Endothelial cell of umbilical vein (primary cell): ENCODE data around the gene WDHD1. TPM values are rescaled to one million over a fixed set of nuclear protein-coding genes. Genes with fewer than 3 reads are reported as not detected.

Source experiments
- BruUV-seq: library from RNA; stranded (reverse); fragments of 400-500 nt; replicated peaks from 2 replicates; lab custom pipeline; 2021; lab: Mats Ljungman, UMichigan
- CTCF ChIA-PET: fragments of 300-600, 350-600 bp; sonication (Branson Sonifier 250); formaldehyde crosslinking; loops from one replicate; lab custom pipeline; 2021; ENCODE audit warnings: antibody characterized with exemption, inconsistent platforms; lab: Charles Lee
- POLR2A ChIA-PET: fragments of 300-600, 350-600 bp; sonication (Branson Sonifier 250); formaldehyde crosslinking; loops from one replicate; lab custom pipeline; 2021; ENCODE audit warnings: antibody characterized with exemption, inconsistent platforms; lab: Charles Lee
- DNase-seq: peaks from one replicate; pipeline ENCODE4 v3.0.0-alpha.2; 2011; ENCODE audit warnings: low read depth, low spot score
- FAIRE-seq: peaks from 2 replicates; lab custom pipeline; 2011; peaks lifted over from hg19 to GRCh38; lab: Jason Lieb, UNC
- H2AFZ ChIP-seq: 2 replicates; pipeline ENCODE4 v1.6.0; 2012; ENCODE audit warnings: low read depth, low read length, control low read depth, inconsistent platforms
- H3K27ac ChIP-seq: 2 replicates; pipeline ENCODE4 v1.5.1; 2011; ENCODE audit warnings: low read depth, mild to moderate bottlenecking, control low read depth, low read length, moderate library complexity; ENCODE audit not compliant: insufficient read depth
- H3K27me3 ChIP-seq, 2 experiments: 2 replicates each; pipeline versions ENCODE4 v1.6.0 to v1.6.1; 2011; ENCODE audit warnings: low read length in 2 of 2, mixed read lengths in 1 of 2; ENCODE audit not compliant: control insufficient read depth in 2 of 2, insufficient read depth in 2 of 2
- H3K36me3 ChIP-seq, 2 experiments: 2 replicates in 1 of 2; 3 replicates in 1 of 2; pipeline ENCODE4 v1.5.1; 2011; ENCODE audit warnings: low read length in 2 of 2, mild to moderate bottlenecking in 1 of 2, moderate library complexity in 1 of 2; ENCODE audit not compliant: control insufficient read depth in 2 of 2, insufficient read depth in 2 of 2; ENCODE audit errors: extremely low read depth in 1 of 2
- H3K4me1 ChIP-seq: 3 replicates; pipeline ENCODE4 v1.5.1; 2011; ENCODE audit warnings: mild to moderate bottlenecking, low read length; ENCODE audit not compliant: control insufficient read depth, insufficient read depth; ENCODE audit errors: extremely low read depth
- H3K4me2 ChIP-seq: 2 replicates; pipeline ENCODE4 v1.6.1; 2011; ENCODE audit warnings: low read length, control low read depth, mixed read lengths; ENCODE audit not compliant: insufficient read depth
- H3K4me3 ChIP-seq, 3 experiments: fragments of 200-600 bp in 1 of 3; sonication (generic), shearing (Covaris generic) in 1 of 3; replicated peaks in 1 of 3; 2 replicates each; pipeline ENCODE4 v1.5.1; 2011 to 2016; ENCODE audit warnings: control low read depth in 3 of 3, low read length in 3 of 3, mild to moderate bottlenecking in 2 of 3, inconsistent platforms in 1 of 3, low read depth in 1 of 3, moderate library complexity in 1 of 3; ENCODE audit not compliant: insufficient read depth in 1 of 3
- H3K79me2 ChIP-seq: 2 replicates; pipeline ENCODE4 v1.6.0; 2012; ENCODE audit warnings: low read length, inconsistent platforms; ENCODE audit not compliant: control insufficient read depth, insufficient read depth
- H3K9ac ChIP-seq: replicated peaks from 2 replicates; pipeline ENCODE3; 2011; ENCODE audit warnings: low read length, control low read depth; ENCODE audit not compliant: insufficient read depth; ENCODE audit errors: extremely low read depth
- H3K9me1 ChIP-seq: replicated peaks from 3 replicates; pipeline ENCODE4 v1.6.0; 2011; ENCODE audit warnings: mild to moderate bottlenecking, low read length; ENCODE audit not compliant: control insufficient read depth, insufficient read depth; ENCODE audit errors: extremely low read depth
- H3K9me3 ChIP-seq: replicated peaks from 2 replicates; pipeline ENCODE4 v1.5.1; 2012; ENCODE audit warnings: low read length, inconsistent platforms; ENCODE audit not compliant: control insufficient read depth, insufficient read depth
- H4K20me1 ChIP-seq: replicated peaks from 2 replicates; pipeline ENCODE3; 2011; ENCODE audit warnings: mild to moderate bottlenecking, low read length; ENCODE audit not compliant: control insufficient read depth, insufficient read depth; ENCODE audit errors: extremely low read depth
- CTCF ChIP-seq, 2 donors: IDR thresholded peaks; 1 replicate in 1 of 2; 2 replicates in 1 of 2; pipeline ENCODE4 v1.5.1; 2011; ENCODE audit warnings: low read length in 2 of 2, mild to moderate bottlenecking in 2 of 2, moderate library complexity in 2 of 2, control low read depth in 1 of 2, inconsistent platforms in 1 of 2, low read depth in 1 of 2; ENCODE audit not compliant: insufficient read depth in 1 of 2; ENCODE audit errors: extremely low read depth in 1 of 2
- EZH2 ChIP-seq: IDR thresholded peaks from 2 replicates; pipeline ENCODE4 v1.6.1; 2012; ENCODE audit warnings: borderline replicate concordance, low read depth, mild to moderate bottlenecking, moderate library complexity, low read length, inconsistent platforms; ENCODE audit not compliant: severe bottlenecking
- FOS ChIP-seq: IDR thresholded peaks from 2 replicates; pipeline ENCODE4 v1.6.1; 2011; ENCODE audit warnings: mild to moderate bottlenecking, low read length, moderate library complexity, borderline replicate concordance; ENCODE audit not compliant: insufficient read depth
- GATA2 ChIP-seq: IDR thresholded peaks from 2 replicates; pipeline ENCODE4 v1.7.0; 2011; ENCODE audit warnings: low read depth, mild to moderate bottlenecking, moderate library complexity, mixed read lengths, low read length; ENCODE audit not compliant: insufficient read length, insufficient read depth
- JUN ChIP-seq: IDR thresholded peaks from 2 replicates; pipeline ENCODE4 v1.6.1; 2011; ENCODE audit warnings: borderline replicate concordance, low read depth; ENCODE audit not compliant: insufficient read length, insufficient read depth
- MAX ChIP-seq: IDR thresholded peaks from 2 replicates; pipeline ENCODE4 v1.6.1; 2011; ENCODE audit not compliant: insufficient read depth, insufficient read length
- MYC ChIP-seq: IDR thresholded peaks from one replicate; pipeline ENCODE4 v1.6.1; 2011; ENCODE audit warnings: mild to moderate bottlenecking, low read depth, low read length
- POLR2A ChIP-seq: IDR thresholded peaks from 2 replicates; pipeline ENCODE4 v1.6.1; 2012; ENCODE audit warnings: low read depth, mild to moderate bottlenecking, control low read depth, low read length
- POLR2AphosphoS5 ChIP-seq: IDR thresholded peaks from 2 replicates; pipeline ENCODE4 v1.6.1; 2012; ENCODE audit warnings: low read depth, mild to moderate bottlenecking, control low read depth, low read length, moderate library complexity; ENCODE audit not compliant: insufficient read depth
- dilution Hi-C: fragments of 300-500 bp; cut with MboI; formaldehyde crosslinking; loops from one replicate; pipeline ENCODE4 v1.15.0; 2019; ENCODE audit warnings: low sequenced_read_pairs; ENCODE audit not compliant: extremely low pct_ligation_motif_present
- intact Hi-C: fragments of 100-400 bp; cut with micrococcal nuclease; formaldehyde crosslinking; loops from one replicate; pipeline ENCODE4 v1.10.0; 2022
- polyA plus RNA-seq, 4 experiments: library from polyadenylated mRNA; depleted of rRNA in 3 of 4; stranded (reverse) in 3 of 4; unstranded in 1 of 4; fragments of >200 nt; gene quantifications; 2 replicates each; pipeline versions ENCODE4 v1.2.1 to v1.2.3, GENCODE V29; 2011 to 2012; ENCODE audit warnings: missing spikeins in 1 of 4
- total RNA-seq: library from RNA; stranded (reverse); gene quantifications from 2 replicates; pipeline ENCODE4 v1.2.3, GENCODE V29; 2021

Gene WDHD1
- total and polyA plus RNA-seq, 2 donors (not counting 3 experiments of a cell fraction or from before 2014, with no cell fraction given), result 3.1 to 22.5 TPM

- H3K4me3 ChIP-seq, result no peak overlapping the region
- ChIA-PET POLR2A (no interaction called here), CTCF (no interaction called here)
- no peak overlapping the region for H2AFZ ChIP-seq
- no peaks in the 10 kb centered on the region for H4K20me1 ChIP-seq
- intact Hi-C loops (no loop called here), dilution Hi-C loops (no loop called here)
- H3K9me1 ChIP-seq, result no peaks in the 10 kb centered on the region
- H3K9me3 ChIP-seq, result no peaks in the 10 kb centered on the region
- peaks cover 0 to 2% of the 10 kb centered on the region in 2 experiments for H3K36me3 ChIP-seq
- no peaks in the 10 kb centered on the region for H3K79me2 ChIP-seq
- no peak for TF ChIP-seq POLR2A
- TF ChIP-seq MYC, result no peak
- no peak for TF ChIP-seq JUN
- TF ChIP-seq EZH2, result no peak
- TF ChIP-seq CTCF (IDR thresholded peaks at IDR 0.05; ENCODE audit: extremely low read depth in 1 of 2, insufficient read depth in 1 of 2, low read depth in 1 of 2, low read length in 2 of 2), result no peak
- TF ChIP-seq MAX, result no peak
- no peak for TF ChIP-seq FOS
- no peak for TF ChIP-seq GATA2
- no peak for TF ChIP-seq POLR2AphosphoS5
- no TSS peak for BruUV-seq
- H3K9ac ChIP-seq, result no peak overlapping the region
- no peak overlapping the region for H3K4me2 ChIP-seq
- no peaks in the 10 kb centered on the region for H3K27me3 ChIP-seq
- DNase-seq (no peak), FAIRE-seq (no peak)
- no peak overlapping the region for H3K27ac ChIP-seq
- no peaks in the 10 kb centered on the region for H3K4me1 ChIP-seq
These were observed 84.0 kb downstream of the WDHD1 start for GRCh38 chr14:54942913-54943312.
